ENCODE data around the gene GABRG3. TPM values are rescaled to one million over a fixed set of nuclear protein-coding genes. Genes with fewer than 3 reads are reported as not detected.

The GABRG3 gene
- total RNA-seq, 1 experiment from 2014 or later = not detected

GRCh38 chr15:27167738-27168137 is 196.8 kb downstream of the GABRG3 start:
- DNase-seq (ENCODE audit: low read depth, low spot score) = no peak
- H3K27ac ChIP-seq (ENCODE audit: low read depth, low read length) = no peak overlapping the region
- H3K36me3 ChIP-seq (ENCODE audit: control insufficient read depth in 1 of 2, insufficient read depth in 2 of 2, low read length in 2 of 2) = no peaks in the 10 kb centered on the region
- ChIA-PET POLR2A (no interaction called here), RAD21 (ENCODE audit: low non-redundant PET in 1 of 2, low total read pairs in 2 of 2, uncharacterized antibody in 2 of 2, unreplicated experiment in 2 of 2) (no interaction called here), CTCF (no interaction called here)
- TF ChIP-seq ATF3 (IDR thresholded peaks at IDR 0.05) (no peak), FOSL1 (IDR thresholded peaks at IDR 0.05; ENCODE audit: low read depth) (no peak), EZH2 (IDR thresholded peaks at IDR 0.05) (no peak), TCF7L2 (IDR thresholded peaks at IDR 0.05; ENCODE audit: borderline replicate concordance, extremely low read depth, insufficient read depth, insufficient read length) (no peak), YY1 (IDR thresholded peaks at IDR 0.05; ENCODE audit: extremely low read depth, insufficient replicate concordance, low read depth, low read length) (no peak), SP1 (IDR thresholded peaks at IDR 0.05; ENCODE audit: low read depth) (no peak), ELF1 (IDR thresholded peaks at IDR 0.05; ENCODE audit: borderline replicate concordance, low read depth) (no peak), POLR2A (IDR thresholded peaks at IDR 0.05; ENCODE audit: borderline replicate concordance, extremely low read depth, insufficient read depth, insufficient read length) (no peak), MAX (IDR thresholded peaks at IDR 0.05) (no peak), CTCF (IDR thresholded peaks at IDR 0.05 in 2 of 3, conservative IDR thresholded peaks at IDR 0.05 in 1 of 3; ENCODE audit: borderline replicate concordance in 1 of 3, insufficient read depth in 1 of 3, low read depth in 2 of 3, low read length in 2 of 3) (no peak), JUND (IDR thresholded peaks at IDR 0.05) (no peak), SRF (IDR thresholded peaks at IDR 0.05; ENCODE audit: low read depth) (no peak), EGR1 (IDR thresholded peaks at IDR 0.05; ENCODE audit: low read depth) (no peak), CEBPB (IDR thresholded peaks at IDR 0.05; ENCODE audit: low read depth) (no peak), RAD21 (IDR thresholded peaks at IDR 0.05; ENCODE audit: low read depth) (no peak), REST (IDR thresholded peaks at IDR 0.05; ENCODE audit: low read depth) (no peak)
- no peak overlapping the region for H2AFZ ChIP-seq (ENCODE audit: low read depth, low read length, poor library complexity, severe bottlenecking)
- H3K9me2 ChIP-seq (ENCODE audit: insufficient read depth) = no peaks in the 10 kb centered on the region
- no peaks in the 10 kb centered on the region for H3K4me1 ChIP-seq (ENCODE audit: control insufficient read depth in 1 of 2, insufficient read depth in 2 of 2, low read length in 2 of 2)
- ATAC-seq = no peak
- H3K4me3 ChIP-seq (replicated peaks in 1 of 2; ENCODE audit: low read depth in 1 of 2, low read length in 2 of 2) = no peak overlapping the region
- H3K27me3 ChIP-seq (ENCODE audit: insufficient read depth, low read length) = no peaks in the 10 kb centered on the region
- H4K20me1 ChIP-seq (ENCODE audit: insufficient read depth) = no peaks in the 10 kb centered on the region
- no peak overlapping the region for H3K4me2 ChIP-seq (ENCODE audit: low read length)
- no peak overlapping the region for H3K9ac ChIP-seq (ENCODE audit: low read length)
- no peaks in the 10 kb centered on the region for H3K79me2 ChIP-seq (ENCODE audit: insufficient read depth, low read length)
- no TSS peak for BruUV-seq (replicated peaks)
- intact Hi-C loops (cut with micrococcal nuclease) = no loop called here
- H3K9me3 ChIP-seq (ENCODE audit: control insufficient read depth in 1 of 2, insufficient read depth in 1 of 2, low read depth in 1 of 2, low read length in 2 of 2) = peaks cover 19 to 45% of the 10 kb centered on the region in 2 experiments; a peak in 2 of 4 replicates

Measured in HCT116 (cell line).